Breast epithelium (tissue), 3 donors: ENCODE measurements around the gene DYSF.

Experiments
- CTCF ChIP-seq, 3 donors: fragments of 450-650 bp; IDR thresholded peaks; one replicate each; pipeline ENCODE4 v1.5.1; 2016 to 2017; ENCODE audit warnings: antibody characterized with exemption in 3 of 3, mild to moderate bottlenecking in 3 of 3, moderate library complexity in 3 of 3
- POLR2A ChIP-seq: fragments of 450-650 bp; IDR thresholded peaks from one replicate; pipeline ENCODE4 v1.6.1; 2016; ENCODE audit warnings: antibody characterized with exemption, mild to moderate bottlenecking, moderate library complexity

GRCh38 chr2:71469403-71470398 lies 16.3 kb downstream of the DYSF start:
- no peak for TF ChIP-seq CTCF (IDR thresholded peaks at IDR 0.05)
- no peak for TF ChIP-seq POLR2A
